Tibial nerve (tissue), 4 donors: ENCODE data around the gene GPR153.

Experiments used
- CTCF ChIP-seq, 5 experiments: fragments of 200-600 bp in 3 of 5; fragments of 450-650 bp in 2 of 5; sonication (generic) in 3 of 5; IDR thresholded peaks; one replicate each; pipeline ENCODE4 v1.5.1; 2016 to 2019; ENCODE audit warnings: antibody characterized with exemption in 5 of 5, mild to moderate bottlenecking in 3 of 5, moderate library complexity in 2 of 5
- EP300 ChIP-seq, 2 donors: sonication (generic); formaldehyde crosslinking; IDR thresholded peaks; one replicate each; pipeline ENCODE4 v1.6.1; 2017; ENCODE audit warnings: antibody characterized with exemption in 2 of 2, mild to moderate bottlenecking in 1 of 2
- POLR2A ChIP-seq, 2 donors: fragments of 450-650 bp; IDR thresholded peaks; one replicate each; pipeline ENCODE4 v1.6.1; 2017; ENCODE audit warnings: antibody characterized with exemption in 2 of 2, mild to moderate bottlenecking in 2 of 2, moderate library complexity in 2 of 2

GRCh38 chr1:6269296-6269695 is 8.4 kb upstream of the GPR153 start:
- TF ChIP-seq POLR2A (IDR thresholded peaks at IDR 0.05) (no peak), CTCF (IDR thresholded peaks at IDR 0.05) (no peak), EP300 (IDR thresholded peaks at IDR 0.05) (no peak)
